Parathyroid adenoma (tissue), 2 donors: Measurements from ENCODE around the gene KCNK4.

Experiments used
- H2AFZ ChIP-seq: fragments of 300-600 bp; sonication (generic); one replicate; pipeline ENCODE4 v1.7.0; 2017; ENCODE audit warnings: antibody characterized with exemption, mild to moderate bottlenecking
- H3K27ac ChIP-seq: fragments of 300-600 bp; sonication (generic); one replicate; pipeline ENCODE4 v1.7.0; 2017
- H3K27me3 ChIP-seq: fragments of 300-600 bp; sonication (generic); one replicate; pipeline ENCODE4 v1.7.0; 2017; ENCODE audit warnings: low read length; ENCODE audit not compliant: control insufficient read depth, insufficient read depth
- H3K36me3 ChIP-seq: fragments of 300-600 bp; sonication (generic); one replicate; pipeline ENCODE4 v1.7.0; 2017; ENCODE audit warnings: low read length; ENCODE audit not compliant: control insufficient read depth, insufficient read depth
- H3K4me1 ChIP-seq: fragments of 300-600 bp; sonication (generic); one replicate; pipeline ENCODE4 v1.7.0; 2017; ENCODE audit warnings: control low read depth
- H3K4me2 ChIP-seq: fragments of 300-600 bp; sonication (generic); one replicate; pipeline ENCODE4 v1.7.0; 2017; ENCODE audit warnings: low read length
- H3K4me3 ChIP-seq: fragments of 300-600 bp; sonication (generic); one replicate; pipeline ENCODE4 v1.7.0; 2017; ENCODE audit warnings: low read depth, low read length
- H3K79me2 ChIP-seq: fragments of 300-600 bp; sonication (generic); one replicate; pipeline ENCODE4 v1.7.0; 2017; ENCODE audit warnings: control low read depth
- H3K9ac ChIP-seq: fragments of 300-600 bp; sonication (generic); one replicate; pipeline ENCODE4 v1.7.0; 2017; ENCODE audit warnings: mild to moderate bottlenecking
- H3K9me3 ChIP-seq: fragments of 300-600 bp; sonication (generic); one replicate; pipeline ENCODE4 v1.7.0; 2017; ENCODE audit warnings: low read length; ENCODE audit not compliant: control insufficient read depth
- CTCF ChIP-seq: fragments of 300-600 bp; sonication (generic); IDR thresholded peaks from one replicate; pipeline ENCODE4 v1.7.0; 2017; ENCODE audit warnings: antibody characterized with exemption, mild to moderate bottlenecking
- donor health status: primary hyperparathyroidism.

KCNK4 gene

GRCh38 chr11:64250415-64251015, 40.6 kb upstream of the KCNK4 start:
- no peaks in the 10 kb centered on the region for H3K9me3 ChIP-seq
- no peaks in the 10 kb centered on the region for H3K36me3 ChIP-seq
- H3K4me3 ChIP-seq: no peak overlapping the region
- no peaks in the 10 kb centered on the region for H3K79me2 ChIP-seq
- no peaks in the 10 kb centered on the region for H3K27me3 ChIP-seq
- H3K4me1 ChIP-seq: peaks cover 14% of the 10 kb centered on the region
- peak overlapping the region; percentile 80 for H3K4me2 ChIP-seq
- no peak overlapping the region for H3K27ac ChIP-seq
- no peak for TF ChIP-seq CTCF
- H2AFZ ChIP-seq: peak overlapping the region; percentile 72
- H3K9ac ChIP-seq: no peak overlapping the region

GRCh38 chr11:64251016-64251752, 39.9 kb upstream of the KCNK4 start, which contains the start of gene PLCB3:
Gene PLCB3 (plus strand): TSS chr11:64251530. CDS start chr11:64251650, 120 bp downstream.
- TF ChIP-seq CTCF: peak; percentile 51
- H3K4me1 ChIP-seq: peaks cover 20% of the 10 kb centered on the region
- H3K4me2 ChIP-seq: peak within 1 kb of the TSS; percentile 89
- H3K27me3 ChIP-seq: no peaks in the 10 kb centered on the region
- H3K4me3 ChIP-seq: peak within 1 kb of the TSS; percentile 59
- H3K9me3 ChIP-seq: no peaks in the 10 kb centered on the region
- no peaks in the 10 kb centered on the region for H3K36me3 ChIP-seq
- H3K9ac ChIP-seq: peak within 1 kb of the TSS; percentile 5
- peak within 1 kb of the TSS; percentile 27 for H3K27ac ChIP-seq
- H3K79me2 ChIP-seq: no peaks in the 10 kb centered on the region
- H2AFZ ChIP-seq: peak within 1 kb of the TSS; percentile 72

GRCh38 chr11:64251753-64252002, 39.4 kb upstream of the KCNK4 start:
- no peaks in the 10 kb centered on the region for H3K27me3 ChIP-seq
- peak overlapping the region; percentile 9 for H3K27ac ChIP-seq
- peaks cover 23% of the 10 kb centered on the region for H3K4me1 ChIP-seq
- no peaks in the 10 kb centered on the region for H3K36me3 ChIP-seq
- no peaks in the 10 kb centered on the region for H3K9me3 ChIP-seq
- no peak for TF ChIP-seq CTCF
- no peak overlapping the region for H2AFZ ChIP-seq
- H3K4me2 ChIP-seq: peak overlapping the region; percentile 89
- H3K4me3 ChIP-seq: peak overlapping the region; percentile 59
- H3K79me2 ChIP-seq: no peaks in the 10 kb centered on the region
- no peak overlapping the region for H3K9ac ChIP-seq

- H3K9me3 ChIP-seq: no peaks in the 10 kb centered on the region
- H3K4me3 ChIP-seq: peak overlapping the region; percentile 59
- no peaks in the 10 kb centered on the region for H3K27me3 ChIP-seq
- peak overlapping the region; percentile 27 for H3K27ac ChIP-seq
- H2AFZ ChIP-seq: no peak overlapping the region
- no peaks in the 10 kb centered on the region for H3K36me3 ChIP-seq
- H3K79me2 ChIP-seq: no peaks in the 10 kb centered on the region
- peak overlapping the region; percentile 5 for H3K9ac ChIP-seq
- peak overlapping the region; percentile 89 for H3K4me2 ChIP-seq
- H3K4me1 ChIP-seq: peaks cover 23% of the 10 kb centered on the region
- TF ChIP-seq CTCF: peak; percentile 22
Observed at GRCh38 chr11:64252003-64252872, 38.9 kb upstream of the KCNK4 start.
